ENCODE measurements around the gene MARCKSL1. TPM values are rescaled to one million over a fixed set of nuclear protein-coding genes. Genes with fewer than 3 reads are reported as not detected.

MARCKSL1 gene
- total RNA-seq, 2 experiments from 2014 or later: 23.4 to 23.6 TPM

DNA sequence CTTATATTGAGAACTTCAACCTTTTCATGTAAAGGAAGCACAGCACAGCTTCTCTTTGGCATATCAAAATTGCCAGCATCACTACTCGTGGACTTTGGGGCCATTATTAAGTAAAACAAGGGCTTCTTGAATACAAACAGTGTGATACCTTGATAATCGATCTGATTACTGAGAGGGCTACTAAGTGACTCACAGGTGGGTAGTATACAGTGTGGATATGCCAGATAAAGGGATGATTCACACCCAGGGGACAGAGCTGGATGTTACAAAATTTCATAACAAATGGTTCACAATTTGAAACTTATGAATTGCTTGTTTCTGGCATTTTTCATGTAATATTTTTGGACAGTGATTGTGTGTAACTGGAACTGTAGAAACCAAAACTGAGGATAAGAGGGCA, 28.7 kb downstream of the MARCKSL1 start:
- Histone ChIP-seq H3K36me3 (ENCODE audit: insufficient read depth, low read length) (peaks cover 42% of the 10 kb centered on the region), H3K4me1 (ENCODE audit: insufficient read depth, low read length) (peaks cover 40% of the 10 kb centered on the region), H3K4me3 (ENCODE audit: low read length) (no peak overlapping the region), H3K9me3 (ENCODE audit: control insufficient read depth in 1 of 2, insufficient read depth in 1 of 2, low read length in 2 of 2) (no peaks in the 10 kb centered on the region), H3K27ac (ENCODE audit: low read depth in 1 of 2, low read length in 2 of 2) (no peak overlapping the region), H3K27me3 (ENCODE audit: control insufficient read depth in 1 of 2, insufficient read depth in 2 of 2, low read length in 2 of 2) (no peaks in the 10 kb centered on the region)
- Mint-ChIP-seq H3K4me1 (ENCODE audit: low read depth) (peaks cover 74% of the 10 kb centered on the region), H3K27me3 (no peaks in the 10 kb centered on the region), H3K36me3 (ENCODE audit: low read depth) (peaks cover 72% of the 10 kb centered on the region), H3K4me3 (no peak overlapping the region), H3K9me3 (no peaks in the 10 kb centered on the region), H3K27ac (peak overlapping the region; percentile 68)
- CTCF ChIA-PET: interaction anchor here (1.5 kb wide), 2 partner anchors 59 to 67 kb away, joined by 4 to 5 read pairs; partner anchors contain the start of gene FAM167B
- no peak for ATAC-seq (ENCODE audit: poor library complexity)
- TF ChIP-seq, protein P1, sequence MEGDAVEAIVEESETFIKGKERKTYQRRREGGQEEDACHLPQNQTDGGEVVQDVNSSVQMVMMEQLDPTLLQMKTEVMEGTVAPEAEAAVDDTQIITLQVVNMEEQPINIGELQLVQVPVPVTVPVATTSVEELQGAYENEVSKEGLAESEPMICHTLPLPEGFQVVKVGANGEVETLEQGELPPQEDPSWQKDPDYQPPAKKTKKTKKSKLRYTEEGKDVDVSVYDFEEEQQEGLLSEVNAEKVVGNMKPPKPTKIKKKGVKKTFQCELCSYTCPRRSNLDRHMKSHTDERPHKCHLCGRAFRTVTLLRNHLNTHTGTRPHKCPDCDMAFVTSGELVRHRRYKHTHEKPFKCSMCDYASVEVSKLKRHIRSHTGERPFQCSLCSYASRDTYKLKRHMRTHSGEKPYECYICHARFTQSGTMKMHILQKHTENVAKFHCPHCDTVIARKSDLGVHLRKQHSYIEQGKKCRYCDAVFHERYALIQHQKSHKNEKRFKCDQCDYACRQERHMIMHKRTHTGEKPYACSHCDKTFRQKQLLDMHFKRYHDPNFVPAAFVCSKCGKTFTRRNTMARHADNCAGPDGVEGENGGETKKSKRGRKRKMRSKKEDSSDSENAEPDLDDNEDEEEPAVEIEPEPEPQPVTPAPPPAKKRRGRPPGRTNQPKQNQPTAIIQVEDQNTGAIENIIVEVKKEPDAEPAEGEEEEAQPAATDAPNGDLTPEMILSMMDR (IDR thresholded peaks at IDR 0.05): no peak
- POLR2A ChIA-PET: interaction anchor here (1.0 to 1.5 kb wide), 4 partner anchors 11 to 29 kb away, joined by 3 to 4 read pairs (median 4); partner anchors contain the start of genes HDAC1 and MARCKSL1
- intact Hi-C loops (cut with DNase I, micrococcal nuclease): no loop called here
- no peak for DNase-seq

DNA sequence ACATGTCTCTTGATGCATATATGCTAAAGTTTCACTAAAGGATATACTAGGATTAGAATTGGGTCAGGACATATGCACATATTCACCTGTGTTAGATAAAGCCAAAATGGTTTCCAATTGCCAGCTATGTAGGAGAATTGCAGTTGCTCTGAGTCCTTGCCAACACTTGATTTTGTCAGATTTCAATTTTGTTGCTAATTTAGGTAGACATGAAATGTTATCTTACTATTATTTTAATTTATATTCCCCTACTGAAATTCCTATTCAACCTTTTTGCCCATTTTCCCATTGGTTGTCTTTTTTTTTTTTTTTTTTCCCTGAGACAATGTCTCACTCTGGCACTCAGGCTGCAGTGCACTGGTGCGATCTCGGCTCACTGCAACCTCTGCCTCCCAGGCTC, 30.7 kb downstream of the MARCKSL1 start:
- no peak overlapping the region for H3K27ac ChIP-seq (ENCODE audit: low read depth in 1 of 2, low read length in 2 of 2)
- H3K36me3 Mint-ChIP-seq (ENCODE audit: low read depth): peaks cover 83% of the 10 kb centered on the region
- no peaks in the 10 kb centered on the region for H3K9me3 Mint-ChIP-seq
- H3K4me3 ChIP-seq (ENCODE audit: low read length): no peak overlapping the region
- no peak overlapping the region for H3K4me3 Mint-ChIP-seq
- H3K4me1 Mint-ChIP-seq (ENCODE audit: low read depth): peaks cover 71% of the 10 kb centered on the region
- H3K27me3 ChIP-seq (ENCODE audit: control insufficient read depth in 1 of 2, insufficient read depth in 2 of 2, low read length in 2 of 2): no peaks in the 10 kb centered on the region
- ATAC-seq (ENCODE audit: poor library complexity): no peak
- H3K4me1 ChIP-seq (ENCODE audit: insufficient read depth, low read length): peaks cover 32% of the 10 kb centered on the region
- intact Hi-C loops (cut with DNase I, micrococcal nuclease): no loop called here
- no peak overlapping the region for H3K27ac Mint-ChIP-seq
- H3K36me3 ChIP-seq (ENCODE audit: insufficient read depth, low read length): peaks cover 48% of the 10 kb centered on the region
- H3K27me3 Mint-ChIP-seq: no peaks in the 10 kb centered on the region
- CTCF ChIA-PET: interaction anchor here (0.7 to 1.1 kb wide), 2 partner anchors 24 to 196 kb away, joined by 3 read pairs; no protein-coding TSS in a partner anchor
- DNase-seq: no peak
- POLR2A ChIA-PET: interaction anchor here (0.9 to 1.6 kb wide), 3 partner anchors 31 to 65 kb away, joined by 3 to 4 read pairs (median 3); partner anchors contain the start of gene MARCKSL1
- TF ChIP-seq, protein P1 (IDR thresholded peaks at IDR 0.05): no peak
- H3K9me3 ChIP-seq (ENCODE audit: control insufficient read depth in 1 of 2, insufficient read depth in 1 of 2, low read length in 2 of 2): no peaks in the 10 kb centered on the region

DNA sequence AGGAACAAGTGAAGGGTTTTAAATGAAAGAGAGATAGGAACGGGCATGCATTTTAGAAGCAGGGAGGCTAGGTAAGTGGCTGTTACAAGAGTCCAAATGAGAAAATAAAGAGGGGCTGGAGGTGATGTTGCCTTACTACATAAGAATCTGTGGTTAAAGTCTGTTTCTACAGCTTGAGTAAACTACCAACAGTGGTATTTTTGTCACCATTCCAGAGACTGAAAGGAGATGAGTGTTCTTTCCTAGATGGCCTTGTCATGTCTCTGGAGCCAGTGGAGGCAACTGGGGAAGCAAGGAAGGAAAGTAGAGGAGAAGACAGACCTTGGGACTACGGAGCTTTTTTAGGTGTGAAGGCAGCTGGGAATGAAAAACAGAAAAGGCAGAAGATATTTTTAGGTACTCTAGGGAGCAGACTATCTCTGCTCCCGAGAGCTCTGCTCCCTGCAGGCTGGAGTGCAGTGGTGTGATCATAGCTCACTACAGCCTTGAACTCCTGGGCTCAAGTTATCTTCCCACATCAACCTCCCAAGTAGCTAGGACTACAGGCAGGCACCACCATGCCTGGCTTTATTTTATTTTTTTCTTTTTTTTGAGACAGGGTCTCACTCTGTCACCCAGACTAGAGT, 31.9 kb downstream of the MARCKSL1 start:
- Mint-ChIP-seq H3K27ac (peak overlapping the region; percentile 42), H3K4me1 (ENCODE audit: low read depth) (peaks cover 71% of the 10 kb centered on the region), H3K36me3 (ENCODE audit: low read depth) (peaks cover 71% of the 10 kb centered on the region), H3K9me3 (no peaks in the 10 kb centered on the region), H3K4me3 (no peak overlapping the region), H3K27me3 (no peaks in the 10 kb centered on the region)
- POLR2A ChIA-PET: interaction anchor here (0.9 to 1.3 kb wide), 4 partner anchors 13 to 64 kb away, joined by 3 to 5 read pairs (median 3); no protein-coding TSS in a partner anchor
- Histone ChIP-seq H3K9me3 (ENCODE audit: control insufficient read depth in 1 of 2, insufficient read depth in 1 of 2, low read length in 2 of 2) (no peaks in the 10 kb centered on the region), H3K27me3 (ENCODE audit: control insufficient read depth in 1 of 2, insufficient read depth in 2 of 2, low read length in 2 of 2) (no peaks in the 10 kb centered on the region), H3K4me1 (ENCODE audit: insufficient read depth, low read length) (peaks cover 32% of the 10 kb centered on the region), H3K36me3 (ENCODE audit: insufficient read depth, low read length) (peaks cover 49% of the 10 kb centered on the region), H3K27ac (ENCODE audit: low read depth in 1 of 2, low read length in 2 of 2) (no peak overlapping the region), H3K4me3 (ENCODE audit: low read length) (no peak overlapping the region)
- no peak for ATAC-seq (ENCODE audit: poor library complexity)
- CTCF ChIA-PET: interaction anchor here (0.5 to 1.3 kb wide), 3 partner anchors 50 to 211 kb away, joined by 3 to 4 read pairs (median 4); no protein-coding TSS in a partner anchor
- DNase-seq: no peak
- TF ChIP-seq, protein P1 (IDR thresholded peaks at IDR 0.05): no peak
- intact Hi-C loops (cut with DNase I, micrococcal nuclease): no loop called here

Measured in CD4-positive, alpha-beta T cell (primary cell).